NOMO-1 treated with dmso at 0.1 percent for 144 hours (cell line): ENCODE results near the gene ACOX2.

Experiments used
- DNase-seq: peaks from one replicate; lab custom pipeline; 2025; ENCODE audit not compliant: unreplicated experiment; lab: John Stamatoyannopoulos, UW

Gene ACOX2

DNA sequence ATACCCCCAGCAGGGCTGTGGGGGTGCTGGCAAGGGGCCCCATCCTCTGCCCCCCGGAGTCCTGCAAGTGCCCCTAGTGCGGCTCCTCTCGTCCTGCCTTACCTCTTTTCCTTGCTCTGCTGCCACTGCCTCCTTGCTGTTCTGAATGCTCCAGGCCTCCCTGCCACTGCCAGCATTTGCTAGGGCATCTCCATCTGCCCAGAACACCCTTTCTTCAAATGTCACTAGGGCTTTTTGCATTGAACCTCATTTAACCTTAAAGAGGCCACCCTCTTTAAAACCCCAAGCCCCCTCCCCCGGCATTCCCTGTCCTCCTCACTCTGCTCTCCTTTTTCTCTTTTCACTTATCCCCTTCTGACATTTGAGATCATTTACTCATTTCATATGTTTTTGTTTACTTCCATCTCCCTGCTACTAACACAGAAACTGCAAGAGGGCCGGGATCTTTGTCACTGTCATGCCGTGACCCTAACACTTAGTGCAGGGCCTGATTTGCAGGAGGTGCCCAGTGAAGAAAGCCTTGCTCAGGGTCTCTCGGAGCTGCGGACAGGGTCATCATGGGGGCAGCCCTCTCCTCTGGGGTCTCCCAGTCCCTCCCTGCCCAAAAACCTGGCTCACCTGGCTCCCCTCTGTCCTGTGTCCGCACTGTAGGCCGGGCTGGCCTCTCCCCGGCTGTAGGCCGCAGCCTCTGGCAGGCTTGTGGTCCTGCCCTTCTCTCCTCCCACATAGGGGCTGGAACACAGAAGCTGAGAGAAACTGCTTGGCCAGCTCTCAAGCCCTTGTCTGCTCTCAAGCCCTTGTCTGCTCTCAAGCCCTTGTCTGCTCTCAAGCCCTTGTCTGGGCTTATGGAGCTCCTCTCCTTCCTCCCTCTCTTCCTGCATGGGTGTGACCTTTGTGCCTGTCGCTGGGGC is at the start of gene ACOX2:
TSS of gene ACOX2 (minus strand) at position 690 of the 911 bp plus-strand sequence. CDS start 2,084 bp downstream, outside the sequence.
- no peak for DNase-seq

DNA sequence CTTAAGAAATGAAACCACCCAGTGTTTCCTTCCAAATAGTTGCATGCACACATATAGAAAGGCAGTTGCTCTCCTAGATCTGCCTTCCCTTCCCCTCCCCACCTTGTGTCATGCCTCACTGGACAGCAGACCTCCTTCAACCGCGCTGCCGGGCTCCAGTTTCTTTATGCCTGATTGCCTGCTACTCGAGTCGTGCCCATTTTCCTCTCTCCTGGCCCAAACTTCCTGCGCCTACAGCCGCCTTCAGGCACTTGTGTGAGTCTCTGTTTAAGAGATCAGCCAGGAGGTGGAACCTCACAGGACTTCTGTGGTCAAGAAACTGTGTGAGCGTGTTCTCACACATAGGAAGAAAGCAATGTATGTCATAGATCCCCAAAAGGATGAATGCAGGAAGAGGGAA is 49.0 kb upstream of the ACOX2 start:
- DNase-seq, result no peak

DNA sequence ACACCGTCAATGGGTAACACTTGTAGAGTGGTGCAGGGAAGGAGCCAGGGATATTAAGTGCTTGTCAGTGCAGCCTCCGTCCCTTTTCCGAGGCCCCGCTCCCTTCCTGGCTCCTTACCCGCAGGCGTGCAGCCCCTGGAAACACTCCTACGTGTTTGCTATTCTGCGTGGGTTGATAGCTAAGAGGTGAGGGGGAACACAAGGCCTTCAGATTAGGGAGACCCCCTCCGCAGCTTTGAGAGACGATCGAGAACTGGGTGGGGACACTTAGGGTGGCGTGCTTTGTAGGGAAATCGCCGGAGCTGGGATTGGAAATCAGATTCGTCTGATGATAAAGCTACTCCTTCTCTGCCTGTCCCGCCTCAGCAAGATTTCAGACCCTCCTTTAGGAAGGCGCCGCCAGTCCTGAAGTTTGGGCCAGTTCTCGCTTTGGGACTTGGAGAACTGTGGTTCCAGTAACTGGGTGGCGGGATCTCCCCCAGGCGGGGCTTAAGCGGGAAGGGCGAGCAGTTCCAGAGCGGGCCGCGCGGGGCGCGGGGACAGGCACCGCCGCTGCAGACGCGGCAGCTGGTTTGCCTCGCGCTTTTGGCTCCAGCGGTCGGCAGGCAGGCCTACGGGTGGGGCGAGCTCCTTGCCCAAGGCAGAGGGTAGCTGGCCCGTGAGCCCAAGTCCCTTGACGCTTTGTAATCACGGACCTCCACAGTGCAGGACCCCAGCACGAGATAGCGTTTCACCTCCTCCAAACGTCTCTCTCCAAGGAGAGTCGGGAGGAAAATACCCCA is 48.2 kb upstream of the ACOX2 start:
- peak; percentile 65 for DNase-seq

DNA sequence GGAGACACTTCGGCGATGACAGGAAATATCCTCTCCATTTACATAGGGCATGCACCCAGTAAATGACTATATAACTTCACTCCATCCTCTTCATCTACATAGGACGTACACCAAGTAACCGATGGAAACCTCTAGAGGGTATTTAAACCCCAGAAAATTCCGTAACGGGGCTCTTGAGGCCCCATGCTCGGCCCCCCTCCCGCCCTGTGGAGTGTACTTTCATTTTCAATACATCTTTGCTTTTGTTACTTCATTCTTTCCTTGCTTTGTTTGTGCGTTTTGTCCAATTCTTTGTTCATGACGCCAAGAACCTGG is 47.7 kb upstream of the ACOX2 start:
- no peak for DNase-seq

GRCh38 chr3:58581328-58582091 is 44.5 kb upstream of the ACOX2 start:
- no peak for DNase-seq

DNA sequence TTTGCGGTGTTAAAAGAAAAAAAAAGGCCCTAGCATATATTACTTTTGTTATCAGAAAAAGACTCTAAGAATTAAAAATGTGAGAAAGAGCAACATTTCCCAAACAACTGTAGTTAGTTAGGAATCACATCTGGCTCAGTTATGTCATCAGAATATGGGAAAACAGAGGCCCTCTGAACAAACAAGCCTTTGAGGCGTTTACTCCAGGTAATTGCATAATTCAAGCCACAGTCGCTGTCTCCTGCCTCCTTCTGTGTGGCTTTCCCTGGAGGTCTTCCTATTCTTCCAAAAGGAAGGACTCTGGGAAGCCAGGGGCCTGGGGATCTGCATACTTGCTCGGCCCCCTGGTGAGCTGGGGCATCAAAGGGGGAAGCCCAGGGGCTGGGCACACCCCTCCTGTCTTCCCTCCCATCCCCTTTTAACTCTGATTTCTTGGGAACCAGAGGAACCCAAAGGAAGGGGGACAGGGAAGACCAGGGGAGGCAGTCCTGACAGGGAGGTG is 43.9 kb upstream of the ACOX2 start:
- DNase-seq, result no peak

GRCh38 chr3:58578873-58579272 is 41.9 kb upstream of the ACOX2 start:
- DNase-seq, result no peak

GRCh38 chr3:58577269-58577821 is 40.4 kb upstream of the ACOX2 start, which contains the start of gene FAM107A:
Gene FAM107A, minus strand, starts transcription at chr3:58577391. Its CDS starts 7,531 bp downstream, at chr3:58569860.
- no peak for DNase-seq

GRCh38 chr3:58576716-58577115 is 39.7 kb upstream of the ACOX2 start:
- DNase-seq, result no peak

GRCh38 chr3:58575971-58576652 is 39.1 kb upstream of the ACOX2 start:
- no peak for DNase-seq

DNA sequence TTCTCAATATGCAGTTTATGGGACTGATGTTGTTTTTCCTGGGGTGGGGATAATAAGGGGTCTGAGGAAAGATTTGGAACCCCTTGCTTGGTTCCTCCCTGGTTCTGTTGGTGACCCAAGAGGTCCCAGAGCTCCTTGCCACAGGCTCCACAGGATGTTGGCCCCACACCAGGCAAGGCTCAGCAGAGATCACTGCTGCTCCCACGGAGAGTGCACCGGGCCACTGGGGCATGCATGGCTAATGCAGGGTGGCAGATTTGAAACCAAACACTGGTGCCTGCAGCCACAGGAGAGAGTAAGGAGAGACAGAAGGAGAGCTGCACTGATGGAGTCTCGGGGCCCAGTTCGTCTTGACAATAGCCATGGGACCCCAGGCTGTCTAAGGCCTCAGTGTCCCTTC is 37.7 kb upstream of the ACOX2 start:
- no peak for DNase-seq

DNA sequence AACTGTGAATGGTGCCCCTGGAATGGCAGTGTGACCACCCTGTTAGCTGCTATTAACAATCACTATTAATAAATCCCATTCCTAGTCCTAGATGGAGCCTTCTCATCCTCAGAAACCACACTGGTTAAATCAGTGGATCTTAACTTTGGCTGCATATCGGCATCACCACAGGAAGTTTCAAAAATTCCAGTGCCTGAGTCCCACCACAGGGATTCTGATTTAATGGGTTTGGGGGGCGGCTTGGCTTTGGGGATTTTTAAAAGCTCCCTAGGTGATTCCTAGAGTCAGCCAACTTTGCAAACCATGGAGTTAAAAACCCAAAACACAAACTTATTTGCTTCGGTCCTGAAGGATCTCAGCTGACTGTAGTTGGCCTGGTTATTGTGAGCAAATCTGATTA is 37.1 kb upstream of the ACOX2 start:
- no peak for DNase-seq

GRCh38 chr3:58573640-58574039 is 36.6 kb upstream of the ACOX2 start:
- DNase-seq, result no peak

GRCh38 chr3:58572634-58573230 is 35.7 kb upstream of the ACOX2 start:
- no peak for DNase-seq

- DNase-seq, result no peak
Observed at GRCh38 chr3:58572013-58572633, 35.1 kb upstream of the ACOX2 start.

DNA sequence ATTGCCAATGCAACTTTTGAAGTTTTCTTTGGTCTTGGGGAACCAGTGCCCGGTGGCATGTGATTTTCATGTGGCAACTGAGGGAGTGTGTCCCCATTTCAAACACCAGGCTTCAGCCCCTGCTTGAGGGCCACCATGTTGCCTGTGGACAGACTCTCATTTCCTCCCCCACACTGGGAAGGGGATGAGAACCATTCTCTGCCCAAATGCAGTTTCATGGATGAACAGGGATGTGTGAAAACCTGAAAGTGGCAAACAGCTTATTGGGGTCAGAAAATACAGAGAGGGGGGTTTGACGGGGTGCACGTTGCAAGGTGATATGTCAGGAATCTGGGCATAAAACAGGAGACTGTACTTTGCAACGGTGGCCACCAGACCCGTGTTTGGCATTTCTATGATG is 33.9 kb upstream of the ACOX2 start:
- DNase-seq, result no peak

GRCh38 chr3:58569287-58570001 is 32.5 kb upstream of the ACOX2 start:
- DNase-seq, result no peak

GRCh38 chr3:58568572-58569286 is 31.7 kb upstream of the ACOX2 start:
- DNase-seq, result peak; percentile 41
